ENCODE data around the gene DKKL1.

The DKKL1 gene

GRCh38 chr19:49396738-49397505 is 33.2 kb downstream of the DKKL1 start:
- no peak for DNase-seq

- no peak for DNase-seq
Measured at GRCh38 chr19:49398001-49398615, 34.4 kb downstream of the DKKL1 start.

- DNase-seq: no peak
Measured at GRCh38 chr19:49398931-49399330, 35.3 kb downstream of the DKKL1 start.

GRCh38 chr19:49400029-49400428 is 36.4 kb downstream of the DKKL1 start:
- DNase-seq: no peak

- DNase-seq: no peak
Measured at GRCh38 chr19:49403404-49404187, 39.9 kb downstream of the DKKL1 start.

GRCh38 chr19:49407079-49407478 is 43.4 kb downstream of the DKKL1 start:
- no peak for DNase-seq

- no peak for DNase-seq
Measured at GRCh38 chr19:49407482-49408015, 43.9 kb downstream of the DKKL1 start.

GRCh38 chr19:49408816-49409440 is 45.3 kb downstream of the DKKL1 start:
- no peak for DNase-seq

- peak in 1 of 5 donors; percentile 52 for DNase-seq
Measured at GRCh38 chr19:49409441-49410029, 45.9 kb downstream of the DKKL1 start.

- DNase-seq: no peak
Measured at GRCh38 chr19:49411681-49412326, 48.1 kb downstream of the DKKL1 start.

- no peak for DNase-seq
Measured at GRCh38 chr19:49413348-49413747, 49.7 kb downstream of the DKKL1 start.

- no peak for DNase-seq
Measured at GRCh38 chr19:49414256-49414655, 50.6 kb downstream of the DKKL1 start.

GRCh38 chr19:49415102-49415809 is 51.6 kb downstream of the DKKL1 start:
- DNase-seq: no peak

- DNase-seq: no peak
Measured at GRCh38 chr19:49415810-49416200, 52.1 kb downstream of the DKKL1 start.

GRCh38 chr19:49417088-49417487 is 53.4 kb downstream of the DKKL1 start:
- no peak for DNase-seq

- no peak for DNase-seq
Measured at GRCh38 chr19:49418511-49418910, 54.8 kb downstream of the DKKL1 start.

- no peak for DNase-seq
Measured at GRCh38 chr19:49419173-49419572, 55.5 kb downstream of the DKKL1 start.

GRCh38 chr19:49420227-49420626 is 56.5 kb downstream of the DKKL1 start:
- DNase-seq: no peak

- peak in 1 of 5 donors; percentile 39 for DNase-seq
Measured at GRCh38 chr19:49421039-49421877, 57.6 kb downstream of the DKKL1 start.

GRCh38 chr19:49421878-49422202 is 58.2 kb downstream of the DKKL1 start:
- DNase-seq: no peak

All from T-helper 1 cell (primary cell).